GM12874 (cell line): ENCODE results near the gene MEGF11.

Source experiments
- CTCF ChIP-seq: IDR thresholded peaks from 2 replicates; pipeline ENCODE4 v1.5.1; 2011; ENCODE audit warnings: low read depth, mild to moderate bottlenecking, control low read depth, low read length, moderate library complexity; ENCODE audit not compliant: insufficient read depth

Gene MEGF11

DNA sequence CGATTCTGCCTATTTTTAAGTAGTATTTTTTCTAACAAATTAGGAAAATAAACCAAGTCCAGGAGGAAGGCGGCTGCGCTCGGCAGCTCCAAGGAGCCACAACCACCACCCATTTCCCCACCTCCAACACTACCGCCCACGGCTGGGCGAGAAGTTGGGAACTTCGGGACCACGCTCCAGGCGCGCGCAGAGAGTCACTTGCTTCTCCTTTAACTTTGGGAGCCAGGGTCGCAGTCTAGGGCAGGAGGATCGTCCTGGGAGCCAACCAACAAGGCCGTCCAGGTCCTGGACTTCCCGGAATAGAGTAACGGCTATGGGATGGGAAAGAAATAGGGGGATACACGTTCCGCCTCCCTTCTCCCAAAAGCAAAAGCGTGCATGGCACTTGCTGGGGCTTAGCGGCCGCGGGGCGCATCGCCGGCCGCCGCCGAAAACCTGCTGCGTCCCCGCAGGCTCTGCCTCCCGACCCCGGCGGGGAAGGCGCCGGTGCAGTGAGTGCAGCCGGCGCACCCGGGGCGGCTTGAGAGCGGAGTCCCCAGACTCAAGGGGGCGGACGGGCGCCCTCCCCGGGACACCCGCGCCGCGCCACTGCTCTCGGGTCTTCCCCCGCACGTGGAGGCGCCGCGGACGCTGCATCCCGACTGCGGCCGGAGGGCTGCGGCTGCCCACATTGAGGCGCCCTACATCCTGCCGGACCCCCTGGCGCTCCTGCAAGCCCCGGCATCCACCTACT is 699 bp downstream of the MEGF11 start:
- no peak for TF ChIP-seq CTCF

DNA sequence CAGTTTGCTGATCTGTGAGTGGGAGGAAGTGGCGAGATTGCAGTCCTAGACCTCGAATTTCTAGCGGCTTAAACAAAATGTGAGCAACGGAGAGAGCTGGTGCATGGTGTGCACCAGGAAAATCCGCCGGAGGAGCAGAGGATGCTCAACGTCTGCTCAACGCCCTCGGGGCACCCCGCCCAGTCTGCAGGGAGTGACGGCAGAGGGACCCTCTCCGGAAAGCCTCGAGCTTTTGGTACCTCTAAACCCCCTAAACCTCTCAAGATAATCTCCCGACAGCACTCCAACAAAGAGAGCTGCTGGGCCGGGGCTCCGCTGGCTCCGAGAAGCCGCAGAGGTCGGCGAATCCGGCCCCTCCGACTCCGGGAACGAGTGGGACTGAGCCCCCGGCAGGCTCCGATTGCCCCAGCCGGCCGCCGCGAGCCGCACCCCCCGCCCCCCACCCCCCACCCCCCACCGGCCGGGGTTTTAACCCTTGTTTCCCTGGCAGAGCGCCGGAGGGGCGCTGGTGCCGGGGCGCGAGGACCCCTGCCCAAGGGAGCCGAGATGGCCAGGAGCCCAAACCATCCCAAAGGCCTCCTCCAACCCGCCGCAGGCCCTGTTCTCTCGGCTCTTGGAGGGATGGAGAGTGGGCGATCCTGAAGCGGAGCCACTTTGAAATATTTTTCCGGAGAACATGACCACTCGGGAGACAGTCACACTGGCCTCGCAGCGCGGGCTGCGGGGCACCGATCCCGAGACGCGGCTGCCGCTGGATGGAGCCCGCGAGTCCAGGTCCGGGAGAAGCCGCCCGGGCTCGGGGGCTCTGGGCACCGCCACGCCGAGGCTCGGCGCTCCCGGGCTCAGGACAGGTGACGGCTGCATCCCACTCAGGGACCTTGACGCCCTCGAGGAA is 1.5 kb downstream of the MEGF11 start:
- peak; percentile 80 for TF ChIP-seq CTCF

DNA sequence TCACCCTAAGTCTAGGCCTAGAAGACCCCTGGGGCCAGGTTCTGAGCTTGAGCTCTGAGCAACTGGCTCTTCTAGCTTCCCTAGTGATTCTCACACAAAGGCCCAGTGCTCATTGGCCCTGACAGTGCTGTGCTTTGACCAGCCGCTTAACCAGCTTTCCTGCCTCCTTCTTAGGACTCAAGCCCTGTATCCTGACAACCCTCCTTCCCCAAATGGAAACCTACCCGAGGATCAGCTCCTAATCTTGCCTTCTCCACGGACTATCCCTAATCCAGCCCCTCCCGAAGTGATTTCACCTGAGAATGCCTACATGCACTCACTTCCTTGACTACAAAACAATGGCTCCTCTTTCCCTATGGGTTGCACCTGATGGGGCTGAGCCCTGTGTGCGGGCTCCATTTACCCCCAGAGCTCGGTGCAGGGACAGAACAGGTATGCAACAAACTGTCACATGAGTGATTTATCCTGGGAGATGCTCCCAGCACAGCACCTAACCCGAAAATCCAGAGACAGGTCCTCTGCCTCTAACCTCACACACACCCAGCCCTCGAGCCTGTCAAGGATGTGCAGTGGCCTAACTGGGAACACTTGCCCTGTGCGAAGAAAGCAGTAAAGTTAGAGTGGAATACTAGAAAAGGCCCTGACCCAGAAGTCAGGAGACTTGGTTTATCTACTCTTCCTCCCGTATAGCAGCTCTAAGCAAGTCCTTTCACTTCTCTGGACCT is 2.3 kb downstream of the MEGF11 start:
- no peak for TF ChIP-seq CTCF

GRCh38 chr15:66249605-66250174 is 3.9 kb downstream of the MEGF11 start:
- no peak for TF ChIP-seq CTCF

DNA sequence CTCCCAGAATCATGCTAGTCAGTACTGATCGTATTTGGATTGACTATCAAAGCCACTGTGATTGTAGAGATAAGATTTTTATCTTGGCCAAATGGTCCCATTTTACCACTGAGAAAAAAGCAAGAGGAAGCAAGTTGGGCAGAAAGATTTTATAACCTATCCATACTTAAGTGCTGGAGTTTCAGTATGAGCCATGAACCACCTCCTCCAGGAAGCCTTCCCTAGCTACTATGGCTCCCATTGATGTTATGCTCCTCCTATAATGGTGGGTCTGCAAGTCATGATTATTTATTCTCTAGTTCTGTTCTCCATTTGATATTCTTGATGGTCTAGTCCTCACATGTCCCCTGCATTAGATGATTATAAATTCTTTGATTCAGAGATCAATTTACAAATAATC is 6.6 kb downstream of the MEGF11 start:
- TF ChIP-seq CTCF = no peak

- TF ChIP-seq CTCF = no peak
Measured at GRCh38 chr15:66241908-66242285, 11.7 kb downstream of the MEGF11 start.
